OCI-LY1 (cell line): ENCODE results near the gene SPATA31D4.
"Not testable (repeated sequence)": the region's sequence is repeated elsewhere in the genome, so short reads cannot be mapped to it uniquely, and the experiment has no call there.

Source experiments
- H2AFZ ChIP-seq: fragments of 200-600 bp; sonication (generic), shearing (Covaris generic); 2 replicates; pipeline ENCODE4 v1.6.0; 2014; ENCODE audit warnings: antibody characterized with exemption, mild to moderate bottlenecking, low read length
- H3F3A ChIP-seq: fragments of 200-600 bp; sonication (generic), shearing (Covaris generic); 2 replicates; pipeline ENCODE4 v1.6.0; 2014; ENCODE audit warnings: mild to moderate bottlenecking, antibody characterized with exemption, low read length, moderate library complexity; ENCODE audit not compliant: insufficient read depth
- H3K27ac ChIP-seq: fragments of 200-600 bp; sonication (generic); 2 replicates; pipeline ENCODE4 v1.5.1; 2014; ENCODE audit warnings: low read length, mixed run types, mild to moderate bottlenecking, low read depth; ENCODE audit not compliant: poor library complexity, severe bottlenecking
- H3K27me3 ChIP-seq: fragments of 200-600 bp; sonication (generic); 2 replicates; pipeline ENCODE4 v1.6.0; 2014; ENCODE audit warnings: antibody characterized with exemption, mild to moderate bottlenecking, low read length, moderate library complexity; ENCODE audit not compliant: insufficient read depth
- H3K36me3 ChIP-seq: fragments of 200-600 bp; sonication (generic); 2 replicates; pipeline ENCODE4 v1.6.1; 2014; ENCODE audit warnings: mild to moderate bottlenecking, antibody characterized with exemption, low read length, moderate library complexity, mixed read lengths; ENCODE audit not compliant: insufficient read depth
- H3K4me1 ChIP-seq: fragments of 200-600 bp; sonication (generic); 2 replicates; pipeline ENCODE4 v1.5.1; 2014; ENCODE audit warnings: mild to moderate bottlenecking, low read length, moderate library complexity; ENCODE audit not compliant: insufficient read depth, severe bottlenecking
- H3K4me2 ChIP-seq: fragments of 200-600 bp; sonication (generic), shearing (Covaris generic); 2 replicates; pipeline ENCODE4 v1.6.1; 2014; ENCODE audit warnings: low read length
- H3K4me3 ChIP-seq: fragments of 200-600 bp; sonication (generic); 2 replicates; pipeline ENCODE4 v1.5.1; 2014; ENCODE audit warnings: low read length, low read depth, mild to moderate bottlenecking, mixed read lengths; ENCODE audit not compliant: poor library complexity, severe bottlenecking
- H3K79me2 ChIP-seq: fragments of 200-600 bp; shearing (Covaris generic); 2 replicates; pipeline ENCODE4 v1.6.1; 2016; ENCODE audit warnings: mixed run types, low read length, mixed read lengths; ENCODE audit not compliant: insufficient read depth
- H3K9ac ChIP-seq: fragments of 200-600 bp; sonication (generic), shearing (Covaris generic); 2 replicates; pipeline ENCODE4 v1.6.1; 2014; ENCODE audit warnings: mild to moderate bottlenecking, low read length, mixed read lengths
- H3K9me2 ChIP-seq: fragments of 200-600 bp; sonication (generic), shearing (Covaris generic); 2 replicates; pipeline ENCODE4 v1.6.1; 2014; ENCODE audit warnings: low read depth, mild to moderate bottlenecking, low read length, mixed read lengths
- H3K9me3 ChIP-seq: fragments of 200-600 bp; shearing (Covaris generic); 2 replicates; pipeline ENCODE4 v1.6.1; 2014; ENCODE audit warnings: low read length, mixed read lengths
- H4K20me1 ChIP-seq: fragments of 200-600 bp; sonication (generic), shearing (Covaris generic); 2 replicates; pipeline ENCODE4 v1.6.0; 2016; ENCODE audit warnings: mild to moderate bottlenecking, low read length; ENCODE audit not compliant: insufficient read depth
- EZH2 ChIP-seq: fragments of 200-600 bp; sonication (generic), shearing (Covaris generic); IDR thresholded peaks from 2 replicates; pipeline ENCODE4 v1.8.0; 2017; ENCODE audit warnings: borderline replicate concordance, mixed run types, mild to moderate bottlenecking, antibody characterized with exemption, low read length, moderate library complexity, mixed read lengths
- TF ChIP-seq, protein P1 (sequence below): fragments of 200-600 bp; sonication (generic), shearing (Covaris generic); IDR thresholded peaks from 2 replicates; pipeline ENCODE4 v1.5.1; 2017; ENCODE audit warnings: mild to moderate bottlenecking, antibody characterized with exemption, low read length, moderate library complexity, mixed read lengths

Gene SPATA31D4

GRCh38 chr9:81915801-81916505 is 12.3 kb upstream of the SPATA31D4 start:
- Histone ChIP-seq H3K9me3 (no peaks in the 10 kb centered on the region), H3F3A (no peaks in the 10 kb centered on the region), H3K4me2 (no peak overlapping the region), H2AFZ (no peak overlapping the region), H3K9me2 (no peaks in the 10 kb centered on the region), H3K9ac (no peak overlapping the region), H3K27ac (no peak overlapping the region), H3K36me3 (no peaks in the 10 kb centered on the region; the same call in 1 of the 2 replicates), H3K79me2 (no peaks in the 10 kb centered on the region), H3K4me1 (no peaks in the 10 kb centered on the region), H3K4me3 (no peak overlapping the region), H4K20me1 (no peaks in the 10 kb centered on the region), H3K27me3 (no peaks in the 10 kb centered on the region)
- TF ChIP-seq EZH2, result no peak
- TF ChIP-seq, protein P1, sequence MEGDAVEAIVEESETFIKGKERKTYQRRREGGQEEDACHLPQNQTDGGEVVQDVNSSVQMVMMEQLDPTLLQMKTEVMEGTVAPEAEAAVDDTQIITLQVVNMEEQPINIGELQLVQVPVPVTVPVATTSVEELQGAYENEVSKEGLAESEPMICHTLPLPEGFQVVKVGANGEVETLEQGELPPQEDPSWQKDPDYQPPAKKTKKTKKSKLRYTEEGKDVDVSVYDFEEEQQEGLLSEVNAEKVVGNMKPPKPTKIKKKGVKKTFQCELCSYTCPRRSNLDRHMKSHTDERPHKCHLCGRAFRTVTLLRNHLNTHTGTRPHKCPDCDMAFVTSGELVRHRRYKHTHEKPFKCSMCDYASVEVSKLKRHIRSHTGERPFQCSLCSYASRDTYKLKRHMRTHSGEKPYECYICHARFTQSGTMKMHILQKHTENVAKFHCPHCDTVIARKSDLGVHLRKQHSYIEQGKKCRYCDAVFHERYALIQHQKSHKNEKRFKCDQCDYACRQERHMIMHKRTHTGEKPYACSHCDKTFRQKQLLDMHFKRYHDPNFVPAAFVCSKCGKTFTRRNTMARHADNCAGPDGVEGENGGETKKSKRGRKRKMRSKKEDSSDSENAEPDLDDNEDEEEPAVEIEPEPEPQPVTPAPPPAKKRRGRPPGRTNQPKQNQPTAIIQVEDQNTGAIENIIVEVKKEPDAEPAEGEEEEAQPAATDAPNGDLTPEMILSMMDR, result no peak

DNA sequence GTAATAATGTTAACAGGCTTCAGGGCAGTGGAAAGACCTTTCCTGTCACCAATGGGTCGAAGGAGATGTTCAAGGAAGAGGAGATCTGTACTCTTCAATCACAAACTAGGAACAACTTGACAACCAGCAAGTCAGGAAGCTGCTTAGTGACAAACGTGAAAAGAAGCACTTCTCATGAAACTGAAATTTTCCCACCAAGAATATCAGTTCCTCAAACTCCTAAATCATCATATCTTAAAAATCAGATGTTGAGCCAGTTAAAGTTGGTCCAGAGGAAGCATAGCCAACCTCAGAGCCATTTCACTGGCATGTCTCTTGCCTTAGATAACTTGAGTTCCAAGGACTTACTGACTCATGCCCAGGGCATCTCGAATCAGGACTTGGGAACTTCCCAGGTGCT is 9.7 kb upstream of the SPATA31D4 start:
- H2AFZ ChIP-seq, H3K9me3 ChIP-seq, H3K9ac ChIP-seq, H3K27me3 ChIP-seq, H3K27ac ChIP-seq, H4K20me1 ChIP-seq, H3K36me3 ChIP-seq, H3K79me2 ChIP-seq, H3F3A ChIP-seq, H3K9me2 ChIP-seq, H3K4me1 ChIP-seq, H3K4me3 ChIP-seq, H3K4me2 ChIP-seq: not testable (repeated sequence)

- not testable (repeated sequence) for H3K4me1 ChIP-seq, H2AFZ ChIP-seq, H3K27ac ChIP-seq, H3K36me3 ChIP-seq, H3K27me3 ChIP-seq, H3K9me3 ChIP-seq, H3K9ac ChIP-seq, H4K20me1 ChIP-seq, H3F3A ChIP-seq, H3K9me2 ChIP-seq, H3K79me2 ChIP-seq, H3K4me3 ChIP-seq, H3K4me2 ChIP-seq
Observed at GRCh38 chr9:81930147-81930546, 1.9 kb downstream of the SPATA31D4 start.

DNA sequence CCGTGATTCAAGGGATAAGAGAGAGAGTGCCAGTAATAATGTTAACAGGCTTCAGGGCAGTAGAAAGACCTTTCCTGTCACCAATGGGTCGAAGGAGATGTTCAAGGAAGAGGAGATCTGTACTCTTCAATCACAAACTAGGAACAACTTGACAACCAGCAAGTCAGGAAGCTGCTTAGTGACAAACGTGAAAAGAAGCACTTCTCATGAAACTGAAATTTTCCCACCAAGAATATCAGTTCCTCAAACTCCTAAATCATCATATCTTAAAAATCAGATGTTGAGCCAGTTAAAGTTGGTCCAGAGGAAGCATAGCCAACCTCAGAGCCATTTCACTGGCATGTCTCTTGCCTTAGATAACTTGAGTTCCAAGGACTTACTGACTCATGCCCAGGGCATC is 5.3 kb downstream of the SPATA31D4 start:
- H3K4me1 ChIP-seq, H3K9me2 ChIP-seq, H2AFZ ChIP-seq, H3K4me2 ChIP-seq, H3F3A ChIP-seq, H3K9me3 ChIP-seq, H3K27me3 ChIP-seq, H3K9ac ChIP-seq, H3K36me3 ChIP-seq, H3K79me2 ChIP-seq, H3K27ac ChIP-seq, H3K4me3 ChIP-seq, H4K20me1 ChIP-seq: not testable (repeated sequence)

DNA sequence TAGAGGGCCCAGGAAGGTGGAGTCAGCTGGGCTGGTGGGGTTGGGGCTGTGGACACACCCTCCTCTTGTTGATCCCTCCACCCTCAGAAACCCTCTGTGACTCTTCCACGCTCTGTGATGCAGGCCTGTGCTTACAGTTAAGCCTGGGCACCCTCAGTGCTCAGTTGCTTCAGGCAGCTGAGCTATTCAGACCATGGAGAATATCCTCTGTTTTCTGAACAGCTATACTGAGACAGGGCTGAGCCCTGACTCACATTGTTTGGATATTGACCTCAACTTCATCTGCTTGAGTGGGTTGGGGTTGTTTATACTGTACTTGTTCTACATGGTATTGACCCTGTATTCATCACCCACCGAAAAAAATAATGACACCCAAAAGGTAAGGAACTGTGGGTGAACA is 15.2 kb downstream of the SPATA31D4 start, which contains the start of gene SPATA31D3:
Gene SPATA31D3, plus strand, starts transcription at position 108 of the 400 bp plus-strand sequence. Its CDS starts 86 bp downstream, at position 194.
- not testable (repeated sequence) for H3F3A ChIP-seq, H3K4me2 ChIP-seq, H3K27ac ChIP-seq, H4K20me1 ChIP-seq, H3K27me3 ChIP-seq, H3K9me3 ChIP-seq, H3K9me2 ChIP-seq, H3K4me3 ChIP-seq, H3K9ac ChIP-seq, H3K36me3 ChIP-seq, H3K79me2 ChIP-seq, H2AFZ ChIP-seq, H3K4me1 ChIP-seq

GRCh38 chr9:81948650-81949049 is 20.4 kb downstream of the SPATA31D4 start:
- not testable (repeated sequence) for H3K9ac ChIP-seq, H3K36me3 ChIP-seq, H3K79me2 ChIP-seq, H3K4me2 ChIP-seq, H4K20me1 ChIP-seq, H3K27ac ChIP-seq, H3K9me3 ChIP-seq, H3K9me2 ChIP-seq, H3K4me3 ChIP-seq, H2AFZ ChIP-seq, H3K27me3 ChIP-seq, H3K4me1 ChIP-seq, H3F3A ChIP-seq
